Testis (tissue), 2 donors: ENCODE results near the gene PAK6.

Source experiments
- CTCF ChIP-seq, 3 experiments: fragments of 450-650 bp in 2 of 3; fragments of 200-600 bp in 1 of 3; sonication (generic) in 1 of 3; IDR thresholded peaks; one replicate each; pipeline ENCODE4 v1.5.1; 2016 to 2019; ENCODE audit warnings: antibody characterized with exemption in 3 of 3, mild to moderate bottlenecking in 2 of 3, moderate library complexity in 1 of 3
- POLR2A ChIP-seq: fragments of 450-650 bp; IDR thresholded peaks from one replicate; pipeline ENCODE4 v1.6.1; 2017; ENCODE audit warnings: antibody characterized with exemption, mild to moderate bottlenecking, moderate library complexity

GRCh38 chr15:40241269-40242212, 2.7 kb downstream of the PAK6 start:
- TF ChIP-seq CTCF (IDR thresholded peaks at IDR 0.05) = no peak
- TF ChIP-seq POLR2A = no peak
